NOMO-1 (cell line): ENCODE results near the gene NOC2L.

ENCODE experiments used
- DNase-seq, 2 experiments: peaks; one replicate each; lab custom pipeline; 2025; ENCODE audit not compliant: unreplicated experiment in 2 of 2; lab: John Stamatoyannopoulos, UW

The NOC2L gene

GRCh38 chr1:919271-919872 is 39.7 kb downstream of the NOC2L start:
- no peak for DNase-seq

DNA sequence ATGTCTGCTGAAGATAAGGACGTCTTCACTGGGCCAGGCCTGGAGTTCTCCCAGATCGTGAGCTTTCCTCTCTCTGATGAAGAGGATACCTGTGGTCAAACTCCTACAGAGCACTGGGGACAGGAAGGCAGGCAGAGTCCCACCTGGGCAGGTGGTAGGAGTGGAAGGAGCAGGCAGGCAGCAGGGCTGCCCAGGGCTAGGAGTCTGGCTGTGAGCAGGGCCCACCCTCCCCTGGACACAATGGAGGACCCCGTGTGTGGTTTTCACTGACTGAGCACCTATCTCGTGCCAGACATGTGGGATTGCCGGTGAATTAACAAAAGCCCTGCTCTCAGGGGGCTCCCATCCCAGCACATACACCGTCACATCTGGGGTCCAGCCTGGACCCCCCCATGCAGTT is 40.2 kb downstream of the NOC2L start:
- no peak for DNase-seq

DNA sequence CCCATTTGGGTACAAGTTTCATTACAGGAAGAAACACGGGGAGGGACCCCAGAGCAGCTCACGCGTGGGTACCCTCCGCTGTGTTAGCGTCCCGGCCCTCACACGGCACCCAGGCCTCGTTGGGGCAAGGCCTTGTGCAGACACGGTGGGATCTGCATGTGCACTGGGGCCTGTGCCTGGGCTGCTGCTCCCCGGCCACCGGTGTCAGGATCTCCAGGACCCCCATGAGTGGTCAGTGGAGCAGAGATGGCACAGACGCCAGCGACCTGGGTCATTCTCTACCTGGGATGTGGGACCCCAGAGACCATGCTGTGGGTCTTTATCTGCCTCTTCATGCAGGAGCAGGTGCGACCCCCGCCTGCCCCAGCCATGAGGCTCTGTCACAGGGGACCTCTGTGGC is 40.7 kb downstream of the NOC2L start:
- no peak for DNase-seq

- DNase-seq: no peak
Observed at GRCh38 chr1:917466-918091, 41.5 kb downstream of the NOC2L start.

- no peak for DNase-seq
Observed at GRCh38 chr1:917076-917459, 42.0 kb downstream of the NOC2L start.

DNA sequence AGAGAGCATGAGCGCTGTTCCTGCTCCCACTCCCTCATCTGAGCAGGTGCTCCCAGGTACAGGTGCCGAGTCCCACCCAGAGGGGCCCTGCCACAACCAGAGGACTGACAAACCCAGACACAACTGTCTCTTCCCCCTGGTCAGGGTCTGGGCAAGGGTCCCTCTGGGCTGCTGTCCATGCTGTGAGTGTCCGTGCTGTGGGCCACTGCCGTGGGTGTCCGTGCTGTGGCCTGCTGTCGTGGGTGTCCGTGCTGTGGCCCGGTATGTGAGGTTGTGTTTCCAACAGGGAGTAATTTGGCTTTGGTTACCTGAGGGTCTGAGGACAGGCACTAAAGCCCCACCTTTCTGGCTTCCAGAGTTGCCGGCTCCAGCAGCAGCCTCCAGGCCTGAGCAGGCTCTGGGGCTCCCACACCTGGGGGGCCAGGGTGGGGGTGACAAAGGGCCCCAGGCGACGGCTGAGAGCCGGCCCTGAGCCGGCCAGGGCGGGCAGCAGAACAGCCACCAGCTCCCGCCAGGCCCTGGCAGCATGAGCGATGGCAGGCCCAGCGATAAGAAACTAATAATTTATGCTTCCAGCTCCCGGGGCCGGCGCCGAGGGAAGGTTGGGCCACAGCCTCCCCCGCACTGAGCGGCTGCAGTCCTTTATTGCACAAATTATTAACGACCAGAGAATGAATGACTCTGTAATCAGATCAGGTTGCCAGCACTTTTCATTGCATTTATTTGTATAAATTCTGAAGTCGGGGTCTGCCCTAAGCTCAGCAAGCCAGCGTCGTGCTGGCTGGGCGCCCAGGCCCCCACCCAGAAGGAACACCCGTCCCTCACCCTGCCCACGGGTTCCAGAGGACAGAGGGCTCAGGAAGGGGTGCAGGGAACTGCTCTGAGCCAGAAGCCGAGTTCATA is 42.6 kb downstream of the NOC2L start:
- DNase-seq: no peak

GRCh38 chr1:915295-916172 is 43.5 kb downstream of the NOC2L start:
- DNase-seq: no peak

DNA sequence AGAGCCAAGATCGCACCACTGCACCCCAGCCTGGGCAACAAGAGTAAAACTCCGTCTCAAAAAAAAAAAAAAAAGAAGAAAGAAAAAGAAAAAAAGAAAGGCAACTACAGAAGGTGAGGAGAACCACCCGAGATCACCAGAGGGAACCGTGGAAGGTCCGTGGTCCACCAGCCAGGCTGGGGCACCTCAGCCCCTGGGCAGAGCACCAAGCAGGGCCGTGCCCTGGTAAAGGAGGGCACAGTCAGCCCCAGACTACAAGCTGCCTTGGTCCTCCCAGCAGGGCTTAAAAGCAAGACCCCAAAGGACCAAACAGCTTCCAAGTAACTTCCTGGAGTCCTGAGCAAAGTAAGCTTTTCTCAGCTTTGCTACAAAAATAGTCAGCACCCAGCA is 44.2 kb downstream of the NOC2L start:
- DNase-seq: no peak

- DNase-seq: no peak
Observed at GRCh38 chr1:914131-914890, 44.7 kb downstream of the NOC2L start.

DNA sequence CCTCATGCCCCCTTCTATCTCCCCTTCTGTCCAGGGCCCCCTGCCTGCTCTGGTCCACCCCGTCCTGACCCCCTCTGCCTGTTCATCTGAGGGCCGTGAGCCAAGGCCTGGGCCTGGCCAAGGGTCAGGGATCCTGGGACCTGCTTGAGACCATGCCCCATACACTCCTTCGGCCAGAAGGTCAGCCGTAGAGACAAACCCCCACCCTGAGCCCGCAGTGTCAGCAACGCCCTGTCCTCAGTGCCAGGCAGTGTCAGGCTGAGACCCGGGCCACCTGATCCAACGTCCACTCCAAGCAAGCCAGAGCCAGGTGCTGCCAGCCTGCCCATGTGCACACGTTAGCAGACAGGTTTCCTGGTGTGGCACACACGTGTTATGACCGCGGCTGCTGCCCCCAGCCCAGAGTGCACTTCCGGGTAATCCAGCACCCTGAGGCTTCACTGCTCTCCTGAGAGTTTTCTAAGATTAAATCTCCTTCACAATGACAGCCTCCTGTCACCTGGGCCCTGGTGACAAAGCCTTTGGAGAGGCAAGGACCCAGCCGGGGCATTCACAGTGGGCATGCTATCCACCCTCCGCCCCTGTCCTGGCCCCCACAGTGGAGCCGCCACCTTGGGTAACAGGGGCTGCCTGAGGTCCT is 45.4 kb downstream of the NOC2L start:
- no peak for DNase-seq

- DNase-seq: peak in 1 of 2 experiments; percentile 26
Observed at GRCh38 chr1:912740-913301, 46.2 kb downstream of the NOC2L start.

- no peak for DNase-seq
Observed at GRCh38 chr1:911875-912739, 46.9 kb downstream of the NOC2L start.

- DNase-seq: no peak
Observed at GRCh38 chr1:910881-911721, 48.0 kb downstream of the NOC2L start.

DNA sequence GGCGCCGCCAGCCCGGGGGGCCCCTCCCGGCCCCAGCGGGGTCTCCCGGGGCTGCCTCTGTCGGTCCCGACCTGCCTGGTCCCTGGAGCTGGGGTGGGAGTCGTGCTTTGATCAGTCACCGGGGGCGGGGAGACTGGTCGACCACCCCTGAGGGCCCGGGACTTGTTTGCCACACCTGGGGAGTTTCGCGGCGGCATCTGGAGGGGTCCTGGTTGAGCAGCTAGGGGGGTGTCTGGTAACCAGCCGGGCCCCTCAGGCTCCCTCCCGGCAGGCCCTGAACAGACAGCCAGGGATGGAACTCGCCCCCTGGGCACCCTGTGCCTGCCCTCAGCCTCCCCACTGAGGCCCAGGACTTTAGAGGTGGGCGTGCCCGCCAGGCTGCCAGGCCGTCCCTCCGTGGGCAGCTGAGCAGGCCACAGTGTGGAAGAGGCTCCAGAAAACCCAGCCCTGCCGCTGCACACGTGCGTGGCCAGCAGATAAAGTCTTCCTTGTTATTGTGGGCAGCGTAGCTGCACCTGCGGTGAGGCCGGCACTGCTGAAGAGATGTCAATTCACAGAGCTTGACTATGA is 48.7 kb downstream of the NOC2L start:
- no peak for DNase-seq

GRCh38 chr1:909861-910310 is 49.2 kb downstream of the NOC2L start:
- DNase-seq: no peak

GRCh38 chr1:908661-909060 is 50.4 kb downstream of the NOC2L start:
- DNase-seq: no peak
